A549 (cell line): Measurements from ENCODE around the gene RAB3GAP2.
"Not testable (repeated sequence)": the region's sequence is repeated elsewhere in the genome, so short reads cannot be mapped to it uniquely, and the experiment has no call there.

Source experiments
- BHLHE40 ChIP-seq: IDR thresholded peaks from 2 replicates; pipeline ENCODE4 v1.6.1; 2012; ENCODE audit warnings: low read depth, low read length, inconsistent platforms
- TF ChIP-seq, protein P1 (sequence below): fragments of >200 bp; sonication (Bioruptor Twin); formaldehyde crosslinking; IDR thresholded peaks from 3 replicates; pipeline ENCODE4 v1.5.1; 2016

DNA sequence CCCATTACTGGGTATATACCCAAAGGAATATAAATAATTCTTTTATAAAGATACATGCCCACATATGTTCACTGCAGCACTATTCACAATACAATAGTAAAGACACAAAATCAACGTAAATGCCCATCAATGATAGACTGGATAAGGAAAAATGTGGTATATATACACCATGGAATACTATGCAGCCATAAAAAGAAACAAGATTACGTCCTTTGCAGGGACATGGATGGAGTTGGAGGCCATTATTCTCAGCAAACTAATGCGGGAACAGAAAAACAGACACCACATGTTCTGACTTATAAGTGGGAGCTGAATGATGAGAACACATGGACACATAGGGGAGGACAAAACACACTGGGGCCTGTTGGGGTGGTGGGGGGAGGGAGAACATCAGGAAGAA is 12.0 kb downstream of the RAB3GAP2 start:
- TF ChIP-seq BHLHE40: not testable (repeated sequence)
- TF ChIP-seq, protein P1, sequence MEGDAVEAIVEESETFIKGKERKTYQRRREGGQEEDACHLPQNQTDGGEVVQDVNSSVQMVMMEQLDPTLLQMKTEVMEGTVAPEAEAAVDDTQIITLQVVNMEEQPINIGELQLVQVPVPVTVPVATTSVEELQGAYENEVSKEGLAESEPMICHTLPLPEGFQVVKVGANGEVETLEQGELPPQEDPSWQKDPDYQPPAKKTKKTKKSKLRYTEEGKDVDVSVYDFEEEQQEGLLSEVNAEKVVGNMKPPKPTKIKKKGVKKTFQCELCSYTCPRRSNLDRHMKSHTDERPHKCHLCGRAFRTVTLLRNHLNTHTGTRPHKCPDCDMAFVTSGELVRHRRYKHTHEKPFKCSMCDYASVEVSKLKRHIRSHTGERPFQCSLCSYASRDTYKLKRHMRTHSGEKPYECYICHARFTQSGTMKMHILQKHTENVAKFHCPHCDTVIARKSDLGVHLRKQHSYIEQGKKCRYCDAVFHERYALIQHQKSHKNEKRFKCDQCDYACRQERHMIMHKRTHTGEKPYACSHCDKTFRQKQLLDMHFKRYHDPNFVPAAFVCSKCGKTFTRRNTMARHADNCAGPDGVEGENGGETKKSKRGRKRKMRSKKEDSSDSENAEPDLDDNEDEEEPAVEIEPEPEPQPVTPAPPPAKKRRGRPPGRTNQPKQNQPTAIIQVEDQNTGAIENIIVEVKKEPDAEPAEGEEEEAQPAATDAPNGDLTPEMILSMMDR: not testable (repeated sequence)
